H9 (cell line): ENCODE measurements around the gene TMIGD3. TPM values are rescaled to one million over a fixed set of nuclear protein-coding genes. Genes with fewer than 3 reads are reported as not detected.

ENCODE experiments used
- DNase-seq: peaks from one replicate; pipeline ENCODE4 v3.0.0-alpha.2; 2017
- H2AFZ ChIP-seq: one replicate; pipeline ENCODE4 v1.6.1; 2013; ENCODE audit warnings: mild to moderate bottlenecking, low read length, control low read depth, moderate library complexity
- H2AK5ac ChIP-seq: 2 replicates; pipeline ENCODE4 v1.6.1; 2013; ENCODE audit warnings: low read length, control low read depth, mixed read lengths; ENCODE audit not compliant: insufficient read length
- H2BK120ac ChIP-seq: one replicate; pipeline ENCODE4 v1.6.1; 2013; ENCODE audit warnings: low read depth, mild to moderate bottlenecking, low read length, control low read depth, inconsistent platforms; ENCODE audit not compliant: poor library complexity, severe bottlenecking
- H2BK12ac ChIP-seq: 2 replicates; pipeline ENCODE4 v1.6.1; 2013; ENCODE audit warnings: low read length, control low read depth, mixed read lengths, low read depth; ENCODE audit not compliant: insufficient read length
- H2BK15ac ChIP-seq: 2 replicates; pipeline ENCODE4 v1.6.1; 2013; ENCODE audit warnings: low read depth, low read length, control low read depth
- H2BK20ac ChIP-seq: one replicate; pipeline ENCODE4 v1.6.1; 2013; ENCODE audit warnings: low read depth, mild to moderate bottlenecking, low read length, control low read depth, inconsistent platforms; ENCODE audit not compliant: poor library complexity, severe bottlenecking
- H2BK5ac ChIP-seq: 2 replicates; pipeline ENCODE4 v1.6.1; 2013; ENCODE audit warnings: low read length, control low read depth, mixed read lengths; ENCODE audit not compliant: insufficient read length
- H3K14ac ChIP-seq: 2 replicates; pipeline ENCODE4 v1.6.1; 2013; ENCODE audit warnings: low read length, control low read depth; ENCODE audit not compliant: insufficient read depth
- H3K18ac ChIP-seq: 2 replicates; pipeline ENCODE4 v1.6.1; 2013; ENCODE audit warnings: low read depth, mild to moderate bottlenecking, mixed read lengths, low read length, control low read depth; ENCODE audit not compliant: insufficient read length
- H3K23ac ChIP-seq: 2 replicates; pipeline ENCODE4 v1.6.1; 2013; ENCODE audit warnings: low read length, control low read depth, mixed read lengths, low read depth; ENCODE audit not compliant: insufficient read length
- H3K23me2 ChIP-seq: 2 replicates; pipeline ENCODE4 v1.6.1; 2013; ENCODE audit warnings: low read depth, mild to moderate bottlenecking, mixed read lengths, low read length, control low read depth; ENCODE audit not compliant: insufficient read length, poor library complexity, severe bottlenecking
- H3K27ac ChIP-seq: 2 replicates; pipeline ENCODE4 v1.5.1; 2013; ENCODE audit warnings: low read length, control low read depth, mixed read lengths, low read depth; ENCODE audit not compliant: insufficient read length
- H3K27me3 ChIP-seq: 2 replicates; pipeline ENCODE4 v1.6.1; 2013; ENCODE audit warnings: low read length, control low read depth, inconsistent platforms; ENCODE audit not compliant: insufficient read depth
- H3K4ac ChIP-seq: 2 replicates; pipeline ENCODE4 v1.6.1; 2013; ENCODE audit warnings: low read depth, mild to moderate bottlenecking, control low read depth, inconsistent platforms, low read length, moderate library complexity
- H3K4me1 ChIP-seq: 2 replicates; pipeline ENCODE4 v1.6.1; 2013; ENCODE audit warnings: low read length, control low read depth, inconsistent platforms; ENCODE audit not compliant: insufficient read depth
- H3K4me2 ChIP-seq: 2 replicates; pipeline ENCODE4 v1.6.1; 2013; ENCODE audit warnings: low read length, control low read depth, mixed read lengths; ENCODE audit not compliant: insufficient read length, insufficient read depth
- H3K56ac ChIP-seq: 2 replicates; pipeline ENCODE4 v1.6.1; 2013; ENCODE audit warnings: low read depth, mild to moderate bottlenecking, mixed read lengths, low read length, control low read depth; ENCODE audit not compliant: insufficient read length
- H3K79me1 ChIP-seq: 2 replicates; pipeline ENCODE4 v1.6.1; 2013; ENCODE audit warnings: low read depth, mild to moderate bottlenecking, moderate library complexity, low read length, control low read depth, inconsistent platforms; ENCODE audit not compliant: insufficient read depth, poor library complexity, severe bottlenecking
- H3K79me2 ChIP-seq: 2 replicates; pipeline ENCODE4 v1.6.1; 2013; ENCODE audit warnings: low read length, control low read depth, inconsistent platforms; ENCODE audit not compliant: insufficient read depth
- H3K9ac ChIP-seq: 2 replicates; pipeline ENCODE4 v1.6.1; 2013; ENCODE audit warnings: low read length, control low read depth, mixed read lengths; ENCODE audit not compliant: insufficient read length; ENCODE audit errors: extremely low read depth
- H3K9me3 ChIP-seq: one replicate; pipeline ENCODE4 v1.6.1; 2013; ENCODE audit warnings: low read depth, low read length, inconsistent platforms; ENCODE audit not compliant: control insufficient read depth
- H3T11ph ChIP-seq: one replicate; pipeline ENCODE4 v1.6.1; 2013; ENCODE audit warnings: mild to moderate bottlenecking, low read length, control low read depth, inconsistent platforms
- H4K20me1 ChIP-seq: one replicate; pipeline ENCODE4 v1.6.1; 2013; ENCODE audit not compliant: control insufficient read depth, insufficient read length, insufficient read depth
- H4K5ac ChIP-seq: 2 replicates; pipeline ENCODE4 v1.6.1; 2013; ENCODE audit warnings: low read depth, mild to moderate bottlenecking, mixed read lengths, low read length, control low read depth; ENCODE audit not compliant: insufficient read length
- H4K8ac ChIP-seq: replicated peaks from 2 replicates; pipeline ENCODE4 v1.6.1; 2013; ENCODE audit warnings: low read length, control low read depth, mixed read lengths, low read depth; ENCODE audit not compliant: insufficient read length
- H4K91ac ChIP-seq: 2 replicates; pipeline ENCODE4 v1.6.1; 2013; ENCODE audit warnings: low read depth, mild to moderate bottlenecking, moderate library complexity, mixed read lengths, low read length, control low read depth; ENCODE audit not compliant: insufficient read length
- H3K27ac Mint-ChIP-seq, 3 experiments: 2 replicates in 2 of 3; 3 replicates in 1 of 3; pipeline ENCODE4 v1.8.0; 2020 to 2021; ENCODE audit warnings: mixed read lengths in 3 of 3, mild to moderate bottlenecking in 1 of 3, moderate library complexity in 1 of 3
- H3K27me3 Mint-ChIP-seq: 2 replicates; pipeline ENCODE4 v1.8.0; 2021; ENCODE audit warnings: low read depth, mild to moderate bottlenecking, moderate library complexity, mixed read lengths
- H3K36me3 Mint-ChIP-seq, 3 experiments: 2 replicates in 2 of 3; 3 replicates in 1 of 3; pipeline ENCODE4 v1.8.0; 2020 to 2021; ENCODE audit warnings: low read depth in 3 of 3, mixed read lengths in 3 of 3; ENCODE audit not compliant: insufficient read depth in 1 of 3
- H3K4me1 Mint-ChIP-seq, 2 experiments: 2 replicates each; pipeline ENCODE4 v1.8.0; 2020; ENCODE audit warnings: mixed read lengths in 2 of 2
- H3K4me3 Mint-ChIP-seq, 2 experiments: 2 replicates in 1 of 2; 3 replicates in 1 of 2; pipeline ENCODE4 v1.8.0; 2020 to 2021; ENCODE audit warnings: mild to moderate bottlenecking in 2 of 2, mixed read lengths in 2 of 2, moderate library complexity in 1 of 2
- H3K9me3 Mint-ChIP-seq, 2 experiments: 2 replicates in 1 of 2; 3 replicates in 1 of 2; pipeline ENCODE4 v1.8.0; 2020; ENCODE audit warnings: mild to moderate bottlenecking in 2 of 2, mixed read lengths in 2 of 2, moderate library complexity in 1 of 2
- WGBS: extraction: QIAGEN DNeasy Blood & Tissue Kit; methylation state at CpG from one replicate; pipeline ENCODE4 v1.1.7; 2013; ENCODE audit warnings: missing lambda C conversion rate, low lambda C conversion rate, mixed read lengths; ENCODE audit not compliant: insufficient read length; ENCODE audit errors: extremely low coverage; 5-methylcytosine and 5-hydroxymethylcytosine counted together
- total RNA-seq: library from RNA; stranded (reverse); gene quantifications from 2 replicates; pipeline ENCODE4 v1.2.1, GENCODE V29; 2021
- TF ChIP-seq, protein P1 (sequence below): fragments of 200-600 bp; sonication (generic); conservative IDR thresholded peaks from 3 replicates; pipeline ENCODE4 v1.8.0; 2021; ENCODE audit warnings: antibody characterized with exemption, mild to moderate bottlenecking

The TMIGD3 gene
- total RNA-seq, 1 experiment from 2014 or later = not detected

- no peak overlapping the region for H3K27ac ChIP-seq
- H3K4me2 ChIP-seq = peak overlapping the region; percentile 82
- no peak overlapping the region for H2BK20ac ChIP-seq
- peaks cover 12 to 21% of the 10 kb centered on the region in 2 experiments for H3K4me1 Mint-ChIP-seq
- H3K79me2 ChIP-seq = peaks cover 18% of the 10 kb centered on the region; the same call in 1 of the 2 replicates
- no peak overlapping the region for H4K5ac ChIP-seq
- WGBS = no CpG with 5 or more reads among the region's 25 CpGs
- no peaks in the 10 kb centered on the region for H4K20me1 ChIP-seq
- H3T11ph ChIP-seq = no peak overlapping the region
- peak overlapping the region; percentile 100 for H3K4me3 Mint-ChIP-seq
- H3K36me3 Mint-ChIP-seq = peaks cover 19 to 55% (median 43%) of the 10 kb centered on the region in 3 experiments
- H2BK120ac ChIP-seq = no peak overlapping the region
- H3K4me1 ChIP-seq = no peaks in the 10 kb centered on the region
- H3K27me3 ChIP-seq = no peaks in the 10 kb centered on the region
- TF ChIP-seq, protein P1, sequence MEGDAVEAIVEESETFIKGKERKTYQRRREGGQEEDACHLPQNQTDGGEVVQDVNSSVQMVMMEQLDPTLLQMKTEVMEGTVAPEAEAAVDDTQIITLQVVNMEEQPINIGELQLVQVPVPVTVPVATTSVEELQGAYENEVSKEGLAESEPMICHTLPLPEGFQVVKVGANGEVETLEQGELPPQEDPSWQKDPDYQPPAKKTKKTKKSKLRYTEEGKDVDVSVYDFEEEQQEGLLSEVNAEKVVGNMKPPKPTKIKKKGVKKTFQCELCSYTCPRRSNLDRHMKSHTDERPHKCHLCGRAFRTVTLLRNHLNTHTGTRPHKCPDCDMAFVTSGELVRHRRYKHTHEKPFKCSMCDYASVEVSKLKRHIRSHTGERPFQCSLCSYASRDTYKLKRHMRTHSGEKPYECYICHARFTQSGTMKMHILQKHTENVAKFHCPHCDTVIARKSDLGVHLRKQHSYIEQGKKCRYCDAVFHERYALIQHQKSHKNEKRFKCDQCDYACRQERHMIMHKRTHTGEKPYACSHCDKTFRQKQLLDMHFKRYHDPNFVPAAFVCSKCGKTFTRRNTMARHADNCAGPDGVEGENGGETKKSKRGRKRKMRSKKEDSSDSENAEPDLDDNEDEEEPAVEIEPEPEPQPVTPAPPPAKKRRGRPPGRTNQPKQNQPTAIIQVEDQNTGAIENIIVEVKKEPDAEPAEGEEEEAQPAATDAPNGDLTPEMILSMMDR = no peak
- no peak overlapping the region for H3K56ac ChIP-seq
- peak overlapping the region in 2 of 3 experiments; percentile 70 to 92; a peak in 4 of 7 replicates for H3K27ac Mint-ChIP-seq
- H2AFZ ChIP-seq = no peak overlapping the region
- H3K79me1 ChIP-seq = peaks cover 16% of the 10 kb centered on the region
- H3K27me3 Mint-ChIP-seq = no peaks in the 10 kb centered on the region
- DNase-seq = no peak
- H3K9me3 Mint-ChIP-seq = no peaks in the 10 kb centered on the region
- no peak overlapping the region for H3K4ac ChIP-seq
- H3K23ac ChIP-seq = no peak overlapping the region
- no peak overlapping the region for H4K91ac ChIP-seq
- H3K9me3 ChIP-seq = no peaks in the 10 kb centered on the region
- H3K14ac ChIP-seq = peak overlapping the region; percentile 70
- no peak overlapping the region for H4K8ac ChIP-seq
- no peak overlapping the region for H2BK12ac ChIP-seq
- H2AK5ac ChIP-seq = no peak overlapping the region
- H3K23me2 ChIP-seq = peaks cover 14% of the 10 kb centered on the region
- no peak overlapping the region for H2BK5ac ChIP-seq
- H3K18ac ChIP-seq = peak overlapping the region; percentile 64
- no peak overlapping the region for H2BK15ac ChIP-seq
- peak overlapping the region; percentile 84 for H3K9ac ChIP-seq
These were observed 54.9 kb downstream of the TMIGD3 start for GRCh38 chr1:111448482-111448917.
